GM13976 (cell line): ENCODE measurements around the gene CAMSAP2.

Experiments used
- DNase-seq: peaks from one replicate; pipeline ENCODE4 v3.0.0; 2012; ENCODE audit warnings: low spot score
- in situ Hi-C: fragments of 300-500 bp; cut with MboI; formaldehyde crosslinking; loops from one replicate; pipeline ENCODE4 v1.12.0; 2022; ENCODE audit warnings: low sequenced_read_pairs, mixed read lengths, inconsistent platforms; ENCODE audit not compliant: unreplicated experiment
- TF ChIP-seq, protein P1 (sequence below): IDR thresholded peaks from 2 replicates; pipeline ENCODE4 v1.5.1; 2012; ENCODE audit warnings: borderline replicate concordance, mild to moderate bottlenecking; ENCODE audit not compliant: insufficient read depth; ENCODE audit errors: extremely low read depth, missing control alignments, control extremely low read depth

CAMSAP2 gene

DNA sequence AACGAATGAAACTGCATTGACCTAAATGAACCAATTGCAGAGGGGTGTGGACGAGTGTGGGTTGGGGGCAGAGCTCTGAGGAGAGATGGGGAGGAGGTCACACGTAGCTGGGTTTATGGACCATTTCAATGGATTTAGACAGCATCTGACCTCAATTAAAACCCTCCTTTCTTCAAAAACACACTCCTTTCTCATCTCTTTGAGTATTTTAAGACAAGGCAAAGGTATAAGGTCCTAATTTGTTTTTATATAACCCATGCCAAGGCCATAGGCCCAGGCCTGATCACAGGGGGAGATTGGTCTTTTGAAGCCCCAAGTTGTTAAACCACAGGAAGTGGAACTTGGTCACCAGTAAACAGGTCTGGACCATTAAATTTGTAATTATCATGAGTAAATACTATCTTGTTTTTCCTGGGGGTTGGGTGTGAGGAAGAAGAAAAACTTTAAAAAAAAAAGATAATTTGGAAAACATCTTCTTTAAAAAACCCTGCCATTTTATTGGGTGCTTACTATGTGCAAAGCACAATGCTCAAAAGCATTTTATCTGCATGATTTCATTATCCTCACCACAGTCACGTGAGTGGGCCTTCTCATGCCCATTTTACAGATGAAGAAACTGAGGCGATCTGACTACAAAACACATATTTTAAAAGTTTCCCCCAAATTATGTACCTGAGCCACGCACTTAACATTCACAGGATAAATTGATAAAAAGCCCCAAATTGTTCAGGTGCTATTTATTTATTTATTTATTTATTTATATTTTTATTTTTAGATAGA, 147.1 kb downstream of the CAMSAP2 start:
- no peak for DNase-seq
- TF ChIP-seq, protein P1, sequence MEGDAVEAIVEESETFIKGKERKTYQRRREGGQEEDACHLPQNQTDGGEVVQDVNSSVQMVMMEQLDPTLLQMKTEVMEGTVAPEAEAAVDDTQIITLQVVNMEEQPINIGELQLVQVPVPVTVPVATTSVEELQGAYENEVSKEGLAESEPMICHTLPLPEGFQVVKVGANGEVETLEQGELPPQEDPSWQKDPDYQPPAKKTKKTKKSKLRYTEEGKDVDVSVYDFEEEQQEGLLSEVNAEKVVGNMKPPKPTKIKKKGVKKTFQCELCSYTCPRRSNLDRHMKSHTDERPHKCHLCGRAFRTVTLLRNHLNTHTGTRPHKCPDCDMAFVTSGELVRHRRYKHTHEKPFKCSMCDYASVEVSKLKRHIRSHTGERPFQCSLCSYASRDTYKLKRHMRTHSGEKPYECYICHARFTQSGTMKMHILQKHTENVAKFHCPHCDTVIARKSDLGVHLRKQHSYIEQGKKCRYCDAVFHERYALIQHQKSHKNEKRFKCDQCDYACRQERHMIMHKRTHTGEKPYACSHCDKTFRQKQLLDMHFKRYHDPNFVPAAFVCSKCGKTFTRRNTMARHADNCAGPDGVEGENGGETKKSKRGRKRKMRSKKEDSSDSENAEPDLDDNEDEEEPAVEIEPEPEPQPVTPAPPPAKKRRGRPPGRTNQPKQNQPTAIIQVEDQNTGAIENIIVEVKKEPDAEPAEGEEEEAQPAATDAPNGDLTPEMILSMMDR, result no peak
- in situ Hi-C loops, result no loop called here

DNA sequence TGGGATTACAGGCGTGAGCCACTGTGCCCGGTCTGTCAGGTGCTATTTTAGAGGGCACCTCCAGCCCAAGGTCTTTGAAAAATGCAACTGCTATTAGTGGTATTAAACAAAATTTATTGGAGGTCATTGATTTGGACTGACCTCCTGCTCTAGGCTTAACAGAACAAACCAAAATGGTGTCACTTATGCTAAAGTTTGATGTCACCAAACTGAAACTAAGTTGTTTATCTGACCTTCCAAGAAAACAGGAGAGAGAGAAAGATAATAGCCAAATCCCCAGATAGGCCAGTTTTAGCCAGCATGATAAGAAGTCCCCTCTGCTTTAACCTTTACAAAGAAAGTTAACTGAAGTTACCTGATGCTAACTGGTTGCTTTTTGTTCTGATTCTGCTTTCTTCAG, 147.9 kb downstream of the CAMSAP2 start:
- DNase-seq, result no peak
- in situ Hi-C loops, result no loop called here
- TF ChIP-seq, protein P1, result no peak

DNA sequence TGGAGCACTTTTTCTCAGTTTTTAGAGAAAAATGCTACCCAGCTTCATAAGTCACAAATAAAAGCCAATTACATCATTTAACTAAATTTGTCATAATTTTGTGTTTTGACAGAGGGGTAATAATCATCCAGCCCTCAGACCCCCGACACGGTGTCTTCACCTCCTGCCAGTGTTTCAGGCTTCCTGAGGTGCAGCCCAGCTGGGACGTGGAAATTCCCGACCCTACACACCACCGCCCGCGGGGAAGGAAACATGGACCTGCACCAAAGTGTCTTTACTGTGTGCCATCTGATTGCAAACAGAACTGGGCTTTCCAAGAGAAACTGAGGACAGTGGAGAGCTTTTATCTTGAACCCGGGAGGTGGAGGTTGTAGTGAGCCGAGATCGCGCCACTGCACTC, 148.3 kb downstream of the CAMSAP2 start:
- DNase-seq, result no peak
- TF ChIP-seq, protein P1, result no peak
- in situ Hi-C loops, result no loop called here

DNA sequence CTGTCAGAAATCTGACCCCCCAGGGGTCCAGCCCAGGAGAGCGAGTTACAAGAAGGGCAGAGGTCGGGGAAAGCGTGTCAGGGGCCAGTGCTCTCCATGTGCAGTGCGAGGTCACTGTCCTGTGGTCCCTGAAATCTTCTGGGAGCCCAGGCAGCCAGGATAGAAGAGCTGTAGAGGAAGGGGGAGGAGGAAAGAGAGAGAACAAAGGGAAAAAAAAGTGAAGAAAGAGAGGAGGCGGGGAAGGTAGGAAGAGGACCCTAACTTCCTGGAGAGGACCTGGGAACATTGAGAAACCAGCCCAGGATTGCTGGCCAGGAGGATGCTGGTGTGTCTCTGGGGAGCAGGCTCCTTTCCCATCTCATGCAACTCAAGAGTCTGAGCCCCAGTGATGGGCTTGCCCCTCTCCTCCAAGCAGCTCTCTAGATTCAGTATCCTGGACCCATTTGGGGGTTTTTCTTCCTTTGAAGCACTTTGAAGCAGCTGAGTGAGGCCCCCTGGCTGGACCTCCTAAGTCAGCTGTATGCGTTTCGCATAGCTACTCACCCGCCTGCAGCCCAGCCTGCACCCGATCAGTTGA, 149.2 kb downstream of the CAMSAP2 start:
- DNase-seq, result no peak
- in situ Hi-C loops, result no loop called here
- TF ChIP-seq, protein P1, result no peak

DNA sequence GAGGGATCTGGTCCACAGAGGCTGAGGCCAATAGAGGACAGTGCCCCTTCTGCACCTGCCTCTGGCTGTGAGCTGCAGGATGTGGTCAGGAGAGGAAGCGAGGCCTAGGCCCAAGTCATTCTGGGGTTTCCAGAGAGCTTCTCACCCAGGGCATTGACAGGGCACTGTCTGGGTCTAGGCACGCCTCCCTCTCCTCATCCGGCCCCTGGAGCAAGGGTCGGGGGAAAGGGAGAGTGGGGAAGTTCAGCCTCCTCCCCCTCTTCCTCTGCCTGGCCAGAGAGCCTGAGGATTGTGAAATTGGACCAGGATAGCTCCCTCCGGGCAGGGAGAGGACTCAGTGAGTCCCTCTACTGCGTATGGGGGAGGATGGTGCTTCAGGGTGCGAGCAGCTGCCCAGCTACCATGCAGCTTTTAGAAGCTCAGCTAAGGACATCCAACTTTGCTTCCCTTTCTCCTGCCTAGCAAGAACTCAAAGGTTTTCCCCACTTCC, 149.7 kb downstream of the CAMSAP2 start:
- in situ Hi-C loops, result no loop called here
- TF ChIP-seq, protein P1, result no peak
- peak; percentile 80 for DNase-seq

DNA sequence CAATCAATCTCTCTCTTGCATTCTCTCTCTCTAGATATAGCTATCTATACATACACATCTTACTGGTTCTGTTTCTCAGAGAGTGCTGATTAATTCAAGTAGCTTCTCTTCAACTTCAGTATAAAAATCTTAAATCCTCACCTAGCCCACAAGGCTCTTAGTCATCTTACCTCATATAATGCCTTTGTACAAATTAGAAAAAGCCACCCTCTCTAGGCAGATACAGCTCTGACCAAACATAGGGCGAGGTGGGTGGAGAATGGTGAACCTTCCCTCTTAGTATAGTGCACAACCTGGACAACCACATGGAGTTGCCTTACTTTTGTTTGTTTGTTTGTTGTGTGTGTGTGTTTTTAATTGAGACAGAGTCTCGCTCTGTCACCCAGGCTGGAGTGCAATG, 150.9 kb downstream of the CAMSAP2 start:
- TF ChIP-seq, protein P1, result no peak
- in situ Hi-C loops, result no loop called here
- peak; percentile 40 for DNase-seq
